ENCODE results near the gene FAF1. TPM values are rescaled to one million over a fixed set of nuclear protein-coding genes. Genes with fewer than 3 reads are reported as not detected.

FAF1 gene
- total RNA-seq, 1 donor from 2014 or later = 46.4 TPM

DNA sequence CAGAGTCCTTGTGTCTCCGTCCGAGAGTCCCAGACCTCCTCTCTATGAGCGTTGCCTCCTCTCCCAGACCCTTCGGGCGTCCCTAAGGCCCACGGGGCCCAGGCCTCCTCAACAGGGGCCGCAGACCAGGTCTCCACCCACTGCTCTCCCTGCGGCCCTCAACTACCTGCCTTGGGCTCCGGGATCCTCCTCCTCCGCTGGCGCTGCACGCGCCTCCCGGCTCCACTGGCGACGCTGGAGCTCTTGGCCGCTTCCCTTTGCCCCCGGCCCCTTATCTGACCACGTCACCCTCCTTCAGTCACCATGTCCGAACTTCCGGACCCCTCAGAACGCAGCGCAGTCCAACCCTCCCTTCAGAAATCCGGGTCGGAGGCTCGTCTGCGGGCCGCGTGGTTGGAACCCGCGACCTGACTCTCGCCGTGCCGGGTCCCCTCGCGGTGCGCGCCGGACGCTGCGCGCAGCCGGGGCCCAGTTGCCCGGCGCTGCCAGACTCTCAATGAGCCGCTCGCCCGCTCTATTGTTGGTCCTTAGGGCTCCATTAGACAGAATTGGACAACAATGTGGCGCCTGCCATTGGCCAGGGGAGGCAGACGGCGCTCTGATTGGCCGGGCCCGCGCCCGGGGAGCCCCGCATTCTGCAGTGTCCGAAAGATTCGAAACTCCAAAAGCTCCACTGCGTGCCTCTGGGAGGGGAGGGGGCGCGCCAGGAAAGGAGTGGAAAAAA is 537.0 kb downstream of the FAF1 start, which contains the start of gene DMRTA2:
TSS of gene DMRTA2 (minus strand) at position 498 of the 724 bp plus-strand sequence. CDS start 1,907 bp downstream, outside the sequence.
- DNase-seq (no peak), ATAC-seq (peak; percentile 7)
- no peak within 1 kb of the TSS for H3K27ac ChIP-seq
- intact Hi-C loops (cut with DNase I) = no loop called here
- H3K27me3 ChIP-seq = peaks cover 98% of the 10 kb centered on the region
- no peaks in the 10 kb centered on the region for H3K36me3 ChIP-seq
- no peak for TF ChIP-seq CTCF (IDR thresholded peaks at IDR 0.05)
- H3K4me1 ChIP-seq = peaks cover 43% of the 10 kb centered on the region
- H3K4me3 ChIP-seq = peak within 1 kb of the TSS; percentile 39
- no peaks in the 10 kb centered on the region for H3K9me3 ChIP-seq

DNA sequence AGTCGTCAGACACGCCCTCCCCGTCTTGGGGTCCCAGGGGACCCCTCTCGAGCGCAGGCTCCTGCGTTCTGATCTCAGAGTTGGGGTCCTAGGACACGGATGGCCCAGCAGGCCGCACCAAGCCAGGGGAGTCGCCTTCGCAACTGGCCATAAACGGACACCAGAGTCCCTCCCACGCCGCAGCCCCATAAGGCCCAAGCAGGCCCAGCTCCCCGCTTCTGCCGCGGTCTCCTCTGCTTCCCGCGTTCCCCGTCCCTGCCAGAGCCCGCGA is 537.5 kb downstream of the FAF1 start:
- H3K4me3 ChIP-seq = no peak overlapping the region
- H3K27me3 ChIP-seq = peaks cover 98% of the 10 kb centered on the region

DNA sequence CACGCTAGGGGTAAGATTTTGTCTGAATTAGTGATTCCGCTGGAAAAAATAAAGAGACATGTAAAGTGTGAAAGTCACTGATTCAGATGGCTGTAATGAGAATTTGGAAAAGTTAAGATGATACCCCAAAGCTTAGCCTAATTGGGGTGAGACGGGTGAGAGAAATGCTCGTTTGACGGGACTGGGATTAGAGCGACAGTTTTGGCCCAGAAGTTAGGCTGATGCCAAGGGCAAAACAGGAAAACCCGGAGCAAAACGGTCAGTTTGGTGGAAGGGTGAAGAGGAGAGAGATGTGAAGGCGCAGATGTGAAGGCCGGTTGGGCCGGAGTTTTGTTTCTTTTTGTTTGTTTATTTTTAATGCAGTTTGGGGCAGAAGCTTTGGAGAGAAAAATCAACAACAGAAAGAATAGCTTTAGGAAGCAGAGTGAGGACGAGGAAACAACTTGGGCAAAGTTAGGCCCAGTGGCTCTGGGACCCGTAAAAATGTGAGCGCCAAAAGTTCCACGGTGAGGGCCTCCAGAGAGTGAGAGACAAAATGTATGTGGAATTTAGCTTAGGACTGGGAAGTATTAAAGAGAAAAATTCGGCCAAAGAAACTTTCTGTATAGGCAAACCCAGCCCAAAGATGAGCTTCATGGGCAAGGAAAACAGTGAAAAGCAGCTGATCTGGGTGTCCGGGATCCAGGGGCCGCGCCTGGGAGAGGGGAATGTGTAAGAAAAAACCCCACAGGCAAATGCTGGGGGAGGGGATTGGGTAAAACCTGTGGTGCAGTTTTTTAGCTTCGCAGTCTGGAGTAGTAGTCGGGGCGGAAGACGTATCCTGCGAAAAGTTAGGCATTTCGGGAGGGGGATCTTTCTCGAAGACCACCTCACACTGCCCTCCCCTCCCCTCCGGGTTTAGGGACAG is 538.0 kb downstream of the FAF1 start:
- ATAC-seq (no peak), DNase-seq (no peak)
- Histone ChIP-seq H3K4me3 (no peak overlapping the region), H3K4me1 (peaks cover 34% of the 10 kb centered on the region), H3K27me3 (peaks cover 98% of the 10 kb centered on the region), H3K36me3 (no peaks in the 10 kb centered on the region), H3K27ac (no peak overlapping the region), H3K9me3 (no peaks in the 10 kb centered on the region)
- TF ChIP-seq CTCF (IDR thresholded peaks at IDR 0.05) = no peak
- intact Hi-C loops (cut with DNase I) = no loop called here

More for the DNA sequence above, 537.5 kb downstream of the FAF1 start:
- no peak for DNase-seq
- Histone ChIP-seq H3K9me3 (no peaks in the 10 kb centered on the region), H3K4me1 (peaks cover 39% of the 10 kb centered on the region), H3K36me3 (no peaks in the 10 kb centered on the region), H3K27ac (no peak overlapping the region)
- no peak for TF ChIP-seq CTCF (IDR thresholded peaks at IDR 0.05)
- intact Hi-C loops (cut with DNase I) = no loop called here
- no peak for ATAC-seq

GRCh38 chr1:50421366-50421748 is 538.7 kb downstream of the FAF1 start:
- ATAC-seq (no peak), DNase-seq (no peak)
- Histone ChIP-seq H3K4me3 (no peak overlapping the region), H3K27me3 (peaks cover 98% of the 10 kb centered on the region), H3K9me3 (no peaks in the 10 kb centered on the region), H3K36me3 (no peaks in the 10 kb centered on the region), H3K4me1 (peaks cover 37% of the 10 kb centered on the region), H3K27ac (no peak overlapping the region)
- intact Hi-C loops (cut with DNase I) = no loop called here
- TF ChIP-seq CTCF (IDR thresholded peaks at IDR 0.05) = no peak

DNA sequence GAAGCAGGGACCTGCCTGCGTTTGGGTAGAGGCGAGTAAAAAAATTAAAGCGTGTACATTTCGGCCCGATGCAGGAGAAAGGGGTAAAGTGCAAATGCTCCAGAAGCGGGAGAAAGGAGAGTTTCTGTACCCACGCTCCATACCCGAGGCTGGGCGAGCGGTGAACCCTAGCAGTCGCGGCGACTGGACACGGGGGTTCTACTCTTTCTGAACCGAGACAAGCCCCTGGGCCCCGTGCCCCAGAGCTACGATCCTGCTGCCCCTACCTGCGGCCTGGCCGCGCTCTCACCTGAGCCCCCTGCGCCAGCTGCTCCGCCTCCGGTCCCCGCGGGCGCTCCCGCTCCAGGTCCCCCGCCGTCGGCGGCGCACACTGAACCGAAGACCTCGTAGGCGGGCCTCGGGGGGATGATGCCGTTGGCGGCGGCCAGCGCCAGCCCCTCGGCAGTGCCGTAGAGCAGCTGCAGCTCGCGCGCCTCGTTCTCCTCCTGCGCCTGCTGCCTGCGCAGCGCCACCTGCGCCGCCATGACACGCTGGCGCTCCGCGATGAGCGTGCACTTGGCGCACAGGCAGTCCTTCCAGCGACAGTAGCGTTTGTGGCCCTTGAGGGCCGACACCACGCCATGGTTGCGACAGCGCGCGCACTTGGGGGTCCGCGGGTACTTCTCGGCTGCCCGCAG is 539.2 kb downstream of the FAF1 start:
- no peak for TF ChIP-seq CTCF (IDR thresholded peaks at IDR 0.05)
- H3K4me3 ChIP-seq = no peak overlapping the region
- H3K36me3 ChIP-seq = no peaks in the 10 kb centered on the region
- H3K27ac ChIP-seq = no peak overlapping the region
- intact Hi-C loops (cut with DNase I) = no loop called here
- DNase-seq = no peak
- H3K27me3 ChIP-seq = peaks cover 98% of the 10 kb centered on the region
- H3K9me3 ChIP-seq = no peaks in the 10 kb centered on the region
- H3K4me1 ChIP-seq = peaks cover 41% of the 10 kb centered on the region
- ATAC-seq = no peak
